ENCODE data around the gene NRARP. TPM values are rescaled to one million over a fixed set of nuclear protein-coding genes. Genes with fewer than 3 reads are reported as not detected.
A peak's percentile ranks its signal among the peaks of the same experiment; 100 is the strongest.

The NRARP gene
- total and polyA plus RNA-seq, 10 of the 15 experiments (the other 5 are each of a cell fraction or from before 2014, with no cell fraction given), result 0.06 to 9.2 (median 2.2) TPM; not detected in 2

- Histone ChIP-seq H4K20me1 (ENCODE audit: control insufficient read depth, insufficient read depth) (no peaks in the 10 kb centered on the region), H3K9ac (ENCODE audit: control insufficient read depth, insufficient read depth, low read length) (no peak overlapping the region), H3K27me3 (replicated peaks in 1 of 2; ENCODE audit: control insufficient read depth in 2 of 2, insufficient read depth in 2 of 2, low read length in 1 of 2) (no peaks in the 10 kb centered on the region; a peak in 1 of 4 replicates), H3K79me2 (ENCODE audit: control insufficient read depth, insufficient read depth, low read length) (no peaks in the 10 kb centered on the region; the same call in 1 of the 2 replicates), H3K4me3 (no peak overlapping the region), H3K4me2 (ENCODE audit: control insufficient read depth, insufficient read depth) (peak overlapping the region; percentile 68; the same call in 1 of the 2 replicates), H3K9me3 (replicated peaks; ENCODE audit: control insufficient read depth, insufficient read depth, low read length) (peaks cover 2% of the 10 kb centered on the region; the same call in 2 of the 3 replicates), H3K27ac (ENCODE audit: control insufficient read depth, insufficient read depth) (no peak overlapping the region), H2AFZ (ENCODE audit: control insufficient read depth, low read depth, low read length) (peak overlapping the region; percentile 8; the same call in 1 of the 2 replicates), H3K36me3 (ENCODE audit: control insufficient read depth in 2 of 2, insufficient read depth in 2 of 2, low read length in 1 of 2) (no peaks in the 10 kb centered on the region), H3K4me1 (ENCODE audit: control insufficient read depth, insufficient read depth, low read length) (peaks cover 15% of the 10 kb centered on the region)
- SMC1A ChIA-PET (ENCODE audit: uncharacterized antibody, unreplicated experiment), result interaction anchor here (1.1 kb wide), 2 partner anchors 9 to 149 kb away, joined by 3 read pairs; no protein-coding TSS in a partner anchor
- FAIRE-seq, result no peak
- TF ChIP-seq IKZF1 (conservative IDR thresholded peaks at IDR 0.05) (peak; percentile 35; the same call in 1 of the 2 replicates), RELA (IDR thresholded peaks at IDR 0.05; ENCODE audit: borderline replicate concordance, partially characterized antibody) (no peak), EGR1 (IDR thresholded peaks at IDR 0.05; ENCODE audit: borderline replicate concordance in 1 of 2, low read depth in 2 of 2, low read length in 2 of 2) (peak in 1 of 2 experiments; percentile 39; a peak in 1 of 3 replicates)
- no peak for ATAC-seq
- no peak for DNase-seq (ENCODE audit: low read depth, low spot score)
- no TSS peak for BruUV-seq (replicated peaks)
- 43% methylated on average over 23 of the region's 78 CpGs for WGBS (ENCODE audit: insufficient coverage, insufficient replicate concordance, low lambda C conversion rate, missing lambda C conversion rate)
- intact Hi-C loops (cut with micrococcal nuclease; ENCODE audit: unreplicated experiment), result loop anchor here (2.0 to 10.0 kb wide), 2 partner anchors 149 to 229 kb away; no protein-coding TSS in a partner anchor
- CTCF ChIA-PET, result interaction anchor here (1.1 kb wide), 1 partner anchor 9 kb away, joined by 3 read pairs; no protein-coding TSS in a partner anchor
- RAD21 ChIA-PET (ENCODE audit: unreplicated experiment), result no interaction called here
- POLR2A ChIA-PET, result interaction anchor here (0.6 kb wide), 2 partner anchors 122 to 199 kb away, joined by 3 to 7 read pairs; no protein-coding TSS in a partner anchor
- in situ Hi-C loops (cut with MboI), result no loop called here
Observed at GRCh38 chr9:137295849-137296669, 6.0 kb downstream of the NRARP start.

GRCh38 chr9:137295238-137295811, 6.7 kb downstream of the NRARP start:
- DNase-seq (ENCODE audit: low read depth, low spot score), result no peak
- FAIRE-seq, result no peak
- Histone ChIP-seq H3K9me3 (replicated peaks; ENCODE audit: control insufficient read depth, insufficient read depth, low read length) (peaks cover 2% of the 10 kb centered on the region; the same call in 2 of the 3 replicates), H4K20me1 (ENCODE audit: control insufficient read depth, insufficient read depth) (no peaks in the 10 kb centered on the region), H3K36me3 (ENCODE audit: control insufficient read depth in 2 of 2, insufficient read depth in 2 of 2, low read length in 1 of 2) (no peaks in the 10 kb centered on the region), H2AFZ (ENCODE audit: control insufficient read depth, low read depth, low read length) (peak overlapping the region; percentile 18), H3K4me3 (peak overlapping the region; percentile 36; the same call in 1 of the 2 replicates), H3K27ac (ENCODE audit: control insufficient read depth, insufficient read depth) (no peak overlapping the region), H3K27me3 (replicated peaks in 1 of 2; ENCODE audit: control insufficient read depth in 2 of 2, insufficient read depth in 2 of 2, low read length in 1 of 2) (no peaks in the 10 kb centered on the region; a peak in 1 of 4 replicates), H3K4me2 (ENCODE audit: control insufficient read depth, insufficient read depth) (peak overlapping the region; percentile 68), H3K9ac (ENCODE audit: control insufficient read depth, insufficient read depth, low read length) (no peak overlapping the region), H3K79me2 (ENCODE audit: control insufficient read depth, insufficient read depth, low read length) (no peaks in the 10 kb centered on the region), H3K4me1 (ENCODE audit: control insufficient read depth, insufficient read depth, low read length) (peaks cover 11% of the 10 kb centered on the region)
- CTCF ChIA-PET, result interaction anchor here (1.1 kb wide), 1 partner anchor 8 kb away, joined by 3 read pairs; no protein-coding TSS in a partner anchor
- POLR2A ChIA-PET, result interaction anchor here (0.6 kb wide), 2 partner anchors 123 to 200 kb away, joined by 3 to 7 read pairs; no protein-coding TSS in a partner anchor
- RAD21 ChIA-PET (ENCODE audit: unreplicated experiment), result no interaction called here
- intact Hi-C loops (cut with micrococcal nuclease; ENCODE audit: unreplicated experiment), result loop anchor here (2.0 to 10.0 kb wide), 2 partner anchors 149 to 229 kb away; no protein-coding TSS in a partner anchor
- in situ Hi-C loops (cut with MboI), result no loop called here
- SMC1A ChIA-PET (ENCODE audit: uncharacterized antibody, unreplicated experiment), result no interaction called here
- ATAC-seq, result peak; percentile 87
- BruUV-seq (replicated peaks), result no TSS peak
- 0% methylated on average over 3 of the region's 76 CpGs for WGBS (ENCODE audit: insufficient coverage, insufficient replicate concordance, low lambda C conversion rate, missing lambda C conversion rate)
- TF ChIP-seq NBN (IDR thresholded peaks at IDR 0.05) (no peak), RELA (IDR thresholded peaks at IDR 0.05; ENCODE audit: borderline replicate concordance, partially characterized antibody) (no peak), HDAC2 (IDR thresholded peaks at IDR 0.05) (no peak), GATAD2B (conservative IDR thresholded peaks at IDR 0.05; ENCODE audit: low read depth) (peak; percentile 72), EGR1 (IDR thresholded peaks at IDR 0.05; ENCODE audit: borderline replicate concordance in 1 of 2, low read depth in 2 of 2, low read length in 2 of 2) (peak in 1 of 2 experiments; percentile 11; a peak in 1 of 3 replicates), ZBTB40 (IDR thresholded peaks at IDR 0.05; ENCODE audit: borderline replicate concordance) (no peak)

Data from GM12878 (cell line).